Measurements from ENCODE around the gene LRBA. TPM values are rescaled to one million over a fixed set of nuclear protein-coding genes. Genes with fewer than 3 reads are reported as not detected.
"Not testable (repeated sequence)": the region's sequence is repeated elsewhere in the genome, so short reads cannot be mapped to it uniquely, and the experiment has no call there.

The LRBA gene
- total RNA-seq, 1 donor from 2014 or later = 70.5 TPM

GRCh38 chr4:150562250-150562649 lies 452.8 kb downstream of the LRBA start:
- no peak for DNase-seq

- no peak for DNase-seq
Measured at GRCh38 chr4:150561143-150561737, 453.8 kb downstream of the LRBA start.

- DNase-seq = not testable (repeated sequence)
Measured at GRCh38 chr4:150557811-150558210, 457.3 kb downstream of the LRBA start.

GRCh38 chr4:150547154-150547838 lies 467.8 kb downstream of the LRBA start:
- DNase-seq = no peak

- no peak for DNase-seq
Measured at GRCh38 chr4:150546286-150546685, 468.8 kb downstream of the LRBA start.

GRCh38 chr4:150543042-150543441 lies 472.0 kb downstream of the LRBA start:
- DNase-seq = no peak

GRCh38 chr4:150541681-150542080 lies 473.4 kb downstream of the LRBA start:
- no peak for DNase-seq

- DNase-seq = no peak
Measured at GRCh38 chr4:150540959-150541360, 474.1 kb downstream of the LRBA start.

GRCh38 chr4:150540536-150540935 lies 474.5 kb downstream of the LRBA start:
- DNase-seq = no peak

GRCh38 chr4:150537911-150538310 lies 477.2 kb downstream of the LRBA start:
- DNase-seq = not testable (repeated sequence)

GRCh38 chr4:150534818-150535217 lies 480.3 kb downstream of the LRBA start:
- no peak for DNase-seq

GRCh38 chr4:150533673-150534072 lies 481.4 kb downstream of the LRBA start:
- DNase-seq = no peak

- no peak for DNase-seq
Measured at GRCh38 chr4:150525321-150525868, 489.7 kb downstream of the LRBA start.

- DNase-seq = no peak
Measured at GRCh38 chr4:150518559-150518958, 496.5 kb downstream of the LRBA start.

GRCh38 chr4:150515135-150515534 lies 499.9 kb downstream of the LRBA start:
- no peak for DNase-seq

GRCh38 chr4:150514709-150515108 lies 500.4 kb downstream of the LRBA start:
- no peak for DNase-seq

- DNase-seq = peak; percentile 68
Measured at GRCh38 chr4:150510176-150510865, 504.8 kb downstream of the LRBA start.

GRCh38 chr4:150507656-150508055 lies 507.4 kb downstream of the LRBA start:
- not testable (repeated sequence) for DNase-seq

GRCh38 chr4:150501983-150502382 lies 513.1 kb downstream of the LRBA start:
- DNase-seq = no peak

GRCh38 chr4:150501009-150501727 lies 513.9 kb downstream of the LRBA start:
- DNase-seq = no peak

GRCh38 chr4:150497612-150498011 lies 517.5 kb downstream of the LRBA start:
- no peak for DNase-seq

GRCh38 chr4:150495550-150495949 lies 519.5 kb downstream of the LRBA start:
- DNase-seq = no peak

GRCh38 chr4:150493851-150494250 lies 521.2 kb downstream of the LRBA start:
- no peak for DNase-seq

Data from skin of body (tissue), 2 donors.